Tibial nerve (tissue), 4 donors: ENCODE data around the gene BTRC. TPM values are rescaled to one million over a fixed set of nuclear protein-coding genes. Genes with fewer than 3 reads are reported as not detected.

Experiments
- DNase-seq, 2 donors: peaks; one replicate each; pipeline ENCODE4 v3.0.0-alpha.2; 2019; ENCODE audit warnings: low spot score in 2 of 2
- H3K27ac ChIP-seq, 4 donors: fragments of 200-600 bp; sonication (generic) in 3 of 4; one replicate each; pipeline ENCODE4 v1.5.1; 2017 to 2019; ENCODE audit warnings: mild to moderate bottlenecking in 1 of 4
- H3K27me3 ChIP-seq, 2 donors: fragments of 200-600 bp; sonication (generic) in 1 of 2; one replicate each; pipeline versions ENCODE4 v1.5.1 to v1.6.0; 2017 to 2019
- H3K36me3 ChIP-seq, 3 donors: fragments of 200-600 bp; sonication (generic); one replicate each; pipeline ENCODE4 v1.5.1; 2018 to 2019
- H3K4me1 ChIP-seq, 4 donors: fragments of 200-600 bp; sonication (generic) in 3 of 4; one replicate each; pipeline ENCODE4 v1.5.1; 2017 to 2019
- H3K4me3 ChIP-seq, 4 donors: fragments of 200-600 bp; sonication (generic) in 3 of 4; one replicate each; pipeline ENCODE4 v1.5.1; 2017 to 2019; ENCODE audit warnings: mild to moderate bottlenecking in 1 of 4, moderate library complexity in 1 of 4
- H3K9me3 ChIP-seq, 4 donors: fragments of 200-600 bp; sonication (generic) in 3 of 4; one replicate each; pipeline ENCODE4 v1.5.1; 2017 to 2019
- CTCF ChIP-seq, 5 experiments: fragments of 200-600 bp in 3 of 5; fragments of 450-650 bp in 2 of 5; sonication (generic) in 3 of 5; IDR thresholded peaks; one replicate each; pipeline ENCODE4 v1.5.1; 2016 to 2019; ENCODE audit warnings: antibody characterized with exemption in 5 of 5, mild to moderate bottlenecking in 3 of 5, moderate library complexity in 2 of 5
- EP300 ChIP-seq, 2 donors: sonication (generic); formaldehyde crosslinking; IDR thresholded peaks; one replicate each; pipeline ENCODE4 v1.6.1; 2017; ENCODE audit warnings: antibody characterized with exemption in 2 of 2, mild to moderate bottlenecking in 1 of 2
- POLR2A ChIP-seq, 2 donors: fragments of 450-650 bp; IDR thresholded peaks; one replicate each; pipeline ENCODE4 v1.6.1; 2017; ENCODE audit warnings: antibody characterized with exemption in 2 of 2, mild to moderate bottlenecking in 2 of 2, moderate library complexity in 2 of 2
- WGBS, 2 donors: methylation state at CpG; one replicate each; pipeline ENCODE4 v1.1.5; 2018; 5-methylcytosine and 5-hydroxymethylcytosine counted together
- total RNA-seq, 4 donors: library from RNA; depleted of rRNA; stranded (reverse); fragments of >200 nt; gene quantifications; one replicate each; pipeline ENCODE4 v1.1.0, GENCODE V29; 2016

Gene BTRC
- total RNA-seq, 4 donors from 2014 or later = 7.9 to 14.2 (median 8.8) TPM

GRCh38 chr10:101569622-101570427, 215.9 kb downstream of the BTRC start:
- WGBS, 2 donors = 1% methylated on average over 39 to 44 of the region's 56 CpGs
- Histone ChIP-seq H3K27me3 (peaks cover 4 to 53% of the 10 kb centered on the region in 2 donors), H3K27ac (no peak overlapping the region)

GRCh38 chr10:101570428-101571270, 216.7 kb downstream of the BTRC start:
- Histone ChIP-seq H3K27ac (no peak overlapping the region), H3K36me3 (peaks cover 0 to 16% (median 0%) of the 10 kb centered on the region in 3 donors), H3K27me3 (peaks cover 4 to 44% of the 10 kb centered on the region in 2 donors), H3K4me3 (peak overlapping the region; percentile 28 to 55 (median 39)), H3K4me1 (peaks cover 0 to 29% (median 12%) of the 10 kb centered on the region in 4 donors), H3K9me3 (peaks cover 0 to 16% (median 2%) of the 10 kb centered on the region in 4 donors)
- TF ChIP-seq EP300 (IDR thresholded peaks at IDR 0.05) (no peak), CTCF (IDR thresholded peaks at IDR 0.05) (no peak), POLR2A (IDR thresholded peaks at IDR 0.05) (no peak)
- DNase-seq = no peak
- 8 to 14% methylated on average over 8 to 27 of the region's 37 CpGs for whole genome bisulfite sequencing, 2 donors

More at GRCh38 chr10:101569622-101570427, 215.9 kb downstream of the BTRC start:
- peak; percentile 60 to 83 for DNase-seq
- H3K36me3 ChIP-seq = peaks cover 0 to 16% (median 0%) of the 10 kb centered on the region in 3 donors
- peak overlapping the region; percentile 28 to 55 (median 39) for H3K4me3 ChIP-seq
- TF ChIP-seq POLR2A (IDR thresholded peaks at IDR 0.05) (no peak), CTCF (IDR thresholded peaks at IDR 0.05) (peak; percentile 86 to 98 (median 96))
- peaks cover 0 to 29% (median 12%) of the 10 kb centered on the region in 4 donors for H3K4me1 ChIP-seq
- H3K9me3 ChIP-seq = peaks cover 0 to 16% (median 2%) of the 10 kb centered on the region in 4 donors

- peaks cover 0 to 25% (median 11%) of the 10 kb centered on the region in 4 donors for H3K4me1 ChIP-seq
- H3K36me3 ChIP-seq = peaks cover 0 to 16% (median 0%) of the 10 kb centered on the region in 3 donors
- no peak for DNase-seq
- TF ChIP-seq POLR2A (IDR thresholded peaks at IDR 0.05) = no peak
- H3K27me3 ChIP-seq = peaks cover 4 to 37% of the 10 kb centered on the region in 2 donors
- 48 to 57% methylated on average over 8 of the region's 8 CpGs for WGBS, 2 donors
- no peak overlapping the region for H3K27ac ChIP-seq
- no peak overlapping the region for H3K4me3 ChIP-seq
- H3K9me3 ChIP-seq = peaks cover 0 to 16% (median 2%) of the 10 kb centered on the region in 4 donors
These were observed 217.4 kb downstream of the BTRC start for GRCh38 chr10:101571271-101571925.

GRCh38 chr10:101572126-101572525, 218.2 kb downstream of the BTRC start:
- Histone ChIP-seq H3K4me3 (no peak overlapping the region), H3K4me1 (peaks cover 0 to 20% (median 10%) of the 10 kb centered on the region in 4 donors), H3K27ac (no peak overlapping the region), H3K9me3 (peaks cover 0 to 16% (median 2%) of the 10 kb centered on the region in 4 donors), H3K36me3 (peaks cover 0 to 23% (median 0%) of the 10 kb centered on the region in 3 donors), H3K27me3 (peaks cover 4 to 30% of the 10 kb centered on the region in 2 donors)
- no peak for DNase-seq
- WGBS, 2 donors = 86% methylated on average over 7 of the region's 7 CpGs
- TF ChIP-seq EP300 (IDR thresholded peaks at IDR 0.05) = no peak

- H3K27ac ChIP-seq = no peak overlapping the region
- DNase-seq = no peak
- H3K4me1 ChIP-seq = peaks cover 0 to 20% (median 10%) of the 10 kb centered on the region in 4 donors
- peaks cover 0 to 16% (median 2%) of the 10 kb centered on the region in 4 donors for H3K9me3 ChIP-seq
- TF ChIP-seq CTCF (IDR thresholded peaks at IDR 0.05) (no peak), EP300 (IDR thresholded peaks at IDR 0.05) (no peak), POLR2A (IDR thresholded peaks at IDR 0.05) (no peak)
- peaks cover 0 to 29% (median 0%) of the 10 kb centered on the region in 3 donors for H3K36me3 ChIP-seq
- H3K4me3 ChIP-seq = no peak overlapping the region
- 84 to 96% methylated on average over 2 of the region's 2 CpGs for WGBS, 2 donors
- peaks cover 4 to 23% of the 10 kb centered on the region in 2 donors for H3K27me3 ChIP-seq
These were observed 218.8 kb downstream of the BTRC start for GRCh38 chr10:101572785-101573184.
